ENCODE data around the gene COX6B2. TPM values are rescaled to one million over a fixed set of nuclear protein-coding genes. Genes with fewer than 3 reads are reported as not detected.

COX6B2 gene
- total RNA-seq, 2 donors from 2014 or later: 0.75 to 0.84 TPM

GRCh38 chr19:55345818-55346724 lies 8.4 kb downstream of the COX6B2 start:
- Mint-ChIP-seq H3K4me3 (no peak overlapping the region), H3K36me3 (ENCODE audit: low read depth) (peaks cover 46% of the 10 kb centered on the region), H3K27ac (no peak overlapping the region), H3K9me3 (no peaks in the 10 kb centered on the region), H3K27me3 (ENCODE audit: insufficient read depth) (peaks cover 8% of the 10 kb centered on the region), H3K4me1 (peaks cover 16% of the 10 kb centered on the region)
- peak; percentile 45 for DNase-seq
- H3K27ac ChIP-seq (ENCODE audit: low read depth, low read length): peak overlapping the region; percentile 16
- peaks cover 1% of the 10 kb centered on the region for H3K27me3 ChIP-seq (ENCODE audit: control insufficient read depth, insufficient read depth, low read length, poor library complexity, severe bottlenecking)
- peaks cover 47% of the 10 kb centered on the region for H3K36me3 ChIP-seq (ENCODE audit: control insufficient read depth, insufficient read depth, low read length)
- H3K9me3 ChIP-seq (ENCODE audit: control insufficient read depth, low read length): no peaks in the 10 kb centered on the region
- TF ChIP-seq CTCF (conservative IDR thresholded peaks at IDR 0.05): no peak
- H3K4me1 ChIP-seq (ENCODE audit: control insufficient read depth, insufficient read depth, low read length): peaks cover 9% of the 10 kb centered on the region
- 91 to 92% methylated on average over 28 to 43 of the region's 43 CpGs for WGBS, 2 experiments (ENCODE audit: insufficient coverage in 1 of 2, insufficient read length in 1 of 2)
- H3K9ac ChIP-seq (ENCODE audit: extremely low read depth, low read length, poor library complexity, severe bottlenecking): no peak overlapping the region
- no peak overlapping the region for H3K4me3 ChIP-seq (ENCODE audit: low read length)

GRCh38 chr19:55345101-55345817 lies 9.3 kb downstream of the COX6B2 start:
- H3K27ac Mint-ChIP-seq: peak overlapping the region; percentile 58
- TF ChIP-seq CTCF (conservative IDR thresholded peaks at IDR 0.05): no peak

GRCh38 chr19:55344444-55344843 lies 10.1 kb downstream of the COX6B2 start:
- 92 to 95% methylated on average over 4 to 9 of the region's 9 CpGs for WGBS, 2 experiments (ENCODE audit: insufficient coverage in 1 of 2, insufficient read length in 1 of 2)
- no peak for TF ChIP-seq CTCF (conservative IDR thresholded peaks at IDR 0.05)
- H3K27ac ChIP-seq (ENCODE audit: low read depth, low read length): no peak overlapping the region

More at GRCh38 chr19:55345101-55345817, 9.3 kb downstream of the COX6B2 start:
- Histone ChIP-seq H3K4me1 (ENCODE audit: control insufficient read depth, insufficient read depth, low read length) (peaks cover 9% of the 10 kb centered on the region), H3K9me3 (ENCODE audit: control insufficient read depth, low read length) (no peaks in the 10 kb centered on the region), H3K27ac (ENCODE audit: low read depth, low read length) (peak overlapping the region; percentile 16), H3K9ac (ENCODE audit: extremely low read depth, low read length, poor library complexity, severe bottlenecking) (no peak overlapping the region), H3K36me3 (ENCODE audit: control insufficient read depth, insufficient read depth, low read length) (peaks cover 47% of the 10 kb centered on the region), H3K27me3 (ENCODE audit: control insufficient read depth, insufficient read depth, low read length, poor library complexity, severe bottlenecking) (no peaks in the 10 kb centered on the region), H3K4me3 (ENCODE audit: low read length) (no peak overlapping the region)
- WGBS, 2 experiments (ENCODE audit: insufficient coverage in 1 of 2, insufficient read length in 1 of 2): 94 to 99% methylated on average over 14 to 22 of the region's 22 CpGs
- Mint-ChIP-seq H3K4me3 (no peak overlapping the region), H3K4me1 (peaks cover 16% of the 10 kb centered on the region), H3K9me3 (no peaks in the 10 kb centered on the region), H3K27me3 (ENCODE audit: insufficient read depth) (peaks cover under 1% of the 10 kb centered on the region), H3K36me3 (ENCODE audit: low read depth) (peaks cover 46% of the 10 kb centered on the region)
- DNase-seq: peak; percentile 41

More at GRCh38 chr19:55344444-55344843, 10.1 kb downstream of the COX6B2 start:
- no peak overlapping the region for H3K9ac ChIP-seq (ENCODE audit: extremely low read depth, low read length, poor library complexity, severe bottlenecking)
- Mint-ChIP-seq H3K27me3 (ENCODE audit: insufficient read depth) (no peaks in the 10 kb centered on the region), H3K4me1 (peaks cover 16% of the 10 kb centered on the region), H3K27ac (no peak overlapping the region), H3K36me3 (ENCODE audit: low read depth) (peaks cover 44% of the 10 kb centered on the region), H3K9me3 (no peaks in the 10 kb centered on the region), H3K4me3 (no peak overlapping the region)
- H3K27me3 ChIP-seq (ENCODE audit: control insufficient read depth, insufficient read depth, low read length, poor library complexity, severe bottlenecking): no peaks in the 10 kb centered on the region
- H3K9me3 ChIP-seq (ENCODE audit: control insufficient read depth, low read length): no peaks in the 10 kb centered on the region
- H3K4me1 ChIP-seq (ENCODE audit: control insufficient read depth, insufficient read depth, low read length): peaks cover 9% of the 10 kb centered on the region
- H3K36me3 ChIP-seq (ENCODE audit: control insufficient read depth, insufficient read depth, low read length): peaks cover 45% of the 10 kb centered on the region
- peak; percentile 54 for DNase-seq
- no peak overlapping the region for H3K4me3 ChIP-seq (ENCODE audit: low read length)
